Measurements from ENCODE around the gene TMPRSS11E.
"Not testable (repeated sequence)": the region's sequence is repeated elsewhere in the genome, so short reads cannot be mapped to it uniquely, and the experiment has no call there.

TMPRSS11E gene, protein sequence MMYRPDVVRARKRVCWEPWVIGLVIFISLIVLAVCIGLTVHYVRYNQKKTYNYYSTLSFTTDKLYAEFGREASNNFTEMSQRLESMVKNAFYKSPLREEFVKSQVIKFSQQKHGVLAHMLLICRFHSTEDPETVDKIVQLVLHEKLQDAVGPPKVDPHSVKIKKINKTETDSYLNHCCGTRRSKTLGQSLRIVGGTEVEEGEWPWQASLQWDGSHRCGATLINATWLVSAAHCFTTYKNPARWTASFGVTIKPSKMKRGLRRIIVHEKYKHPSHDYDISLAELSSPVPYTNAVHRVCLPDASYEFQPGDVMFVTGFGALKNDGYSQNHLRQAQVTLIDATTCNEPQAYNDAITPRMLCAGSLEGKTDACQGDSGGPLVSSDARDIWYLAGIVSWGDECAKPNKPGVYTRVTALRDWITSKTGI

DNA sequence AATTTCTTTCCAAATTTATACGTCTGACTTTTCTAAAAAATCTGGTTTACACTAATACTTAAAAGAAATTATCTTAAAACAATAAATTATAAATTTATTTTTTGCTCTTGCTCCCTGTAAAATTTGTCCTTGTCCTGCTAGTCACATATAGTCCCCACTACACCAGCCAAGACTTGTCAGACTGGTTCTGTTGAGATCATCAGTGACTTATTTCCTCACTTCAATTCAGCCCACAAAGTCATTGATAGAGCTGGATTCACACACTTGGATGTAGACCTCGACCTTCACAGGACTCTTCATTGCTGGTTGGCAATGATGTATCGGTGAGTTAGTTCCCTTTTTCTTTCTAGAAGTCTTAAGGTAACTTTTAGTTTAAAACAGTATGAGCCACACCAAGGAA lies at the start of gene TMPRSS11E:
TMPRSS11E (plus strand) TSS at position 263 of the 400 bp plus-strand sequence; CDS start at position 313, 50 bp downstream.
- DNase-seq (ENCODE audit: low read depth, low spot score), result no peak

GRCh38 chr4:68399306-68399705 lies 48.0 kb upstream of the TMPRSS11E start:
- no peak for DNase-seq (ENCODE audit: low read depth, low spot score)

GRCh38 chr4:68401231-68401630 lies 46.0 kb upstream of the TMPRSS11E start:
- no peak for DNase-seq (ENCODE audit: low read depth, low spot score)

GRCh38 chr4:68404153-68404552 lies 43.1 kb upstream of the TMPRSS11E start:
- no peak for DNase-seq (ENCODE audit: low read depth, low spot score)

DNA sequence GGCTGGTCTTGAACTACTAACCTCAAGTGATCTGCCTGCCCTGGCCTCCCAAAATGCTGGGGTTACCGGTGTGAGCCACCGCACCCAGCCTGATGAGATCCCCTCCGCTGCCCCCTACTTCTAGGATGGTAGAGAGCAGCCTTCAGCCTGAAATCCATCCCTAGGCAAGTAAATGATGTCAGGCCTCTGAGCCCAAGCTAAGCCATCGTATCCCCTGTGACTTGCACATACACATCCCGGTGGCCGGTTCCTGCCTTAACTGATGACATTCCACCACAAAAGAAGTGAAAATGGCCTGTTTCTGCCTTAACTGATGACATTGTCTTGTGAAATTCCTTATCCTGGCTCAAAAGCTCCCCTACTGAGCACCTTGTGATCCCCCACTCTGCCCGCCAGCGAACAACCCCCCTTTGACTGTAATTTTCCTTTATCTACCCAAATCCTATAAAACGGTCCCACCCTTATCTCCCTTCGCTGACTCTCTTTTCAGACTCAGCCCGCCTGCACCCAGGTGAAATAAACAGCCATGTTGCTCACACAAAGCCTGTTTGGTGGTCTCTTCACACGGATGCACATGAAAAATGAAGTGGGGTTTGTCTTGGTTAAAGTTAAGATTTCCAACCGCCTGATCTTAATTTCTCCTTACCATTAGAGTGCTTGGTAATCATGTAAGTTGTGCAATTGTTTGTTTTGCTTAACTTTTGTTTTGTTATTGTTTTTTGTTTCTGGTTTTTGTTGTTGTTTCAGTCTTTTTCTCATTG lies 41.4 kb upstream of the TMPRSS11E start:
- DNase-seq (ENCODE audit: low read depth, low spot score), result not testable (repeated sequence)

DNA sequence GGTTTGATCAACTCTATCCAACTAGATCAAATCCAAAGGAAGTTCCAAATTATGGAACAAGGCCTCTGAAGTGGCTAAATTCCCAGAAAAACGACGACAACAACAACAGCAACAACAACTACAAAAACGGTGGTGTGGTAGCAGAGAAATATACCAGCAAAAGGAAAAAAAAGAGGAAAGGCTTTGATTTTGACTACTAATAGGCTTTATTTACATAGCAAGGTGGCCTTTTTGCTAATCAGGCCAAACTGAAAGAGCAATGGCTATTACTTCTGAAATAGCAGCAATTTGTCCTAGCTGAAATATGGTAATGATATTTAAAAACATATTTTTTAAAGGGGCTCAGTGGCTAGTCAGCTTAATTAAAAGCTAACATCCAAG lies 40.8 kb upstream of the TMPRSS11E start:
- no peak for DNase-seq (ENCODE audit: low read depth, low spot score)

DNA sequence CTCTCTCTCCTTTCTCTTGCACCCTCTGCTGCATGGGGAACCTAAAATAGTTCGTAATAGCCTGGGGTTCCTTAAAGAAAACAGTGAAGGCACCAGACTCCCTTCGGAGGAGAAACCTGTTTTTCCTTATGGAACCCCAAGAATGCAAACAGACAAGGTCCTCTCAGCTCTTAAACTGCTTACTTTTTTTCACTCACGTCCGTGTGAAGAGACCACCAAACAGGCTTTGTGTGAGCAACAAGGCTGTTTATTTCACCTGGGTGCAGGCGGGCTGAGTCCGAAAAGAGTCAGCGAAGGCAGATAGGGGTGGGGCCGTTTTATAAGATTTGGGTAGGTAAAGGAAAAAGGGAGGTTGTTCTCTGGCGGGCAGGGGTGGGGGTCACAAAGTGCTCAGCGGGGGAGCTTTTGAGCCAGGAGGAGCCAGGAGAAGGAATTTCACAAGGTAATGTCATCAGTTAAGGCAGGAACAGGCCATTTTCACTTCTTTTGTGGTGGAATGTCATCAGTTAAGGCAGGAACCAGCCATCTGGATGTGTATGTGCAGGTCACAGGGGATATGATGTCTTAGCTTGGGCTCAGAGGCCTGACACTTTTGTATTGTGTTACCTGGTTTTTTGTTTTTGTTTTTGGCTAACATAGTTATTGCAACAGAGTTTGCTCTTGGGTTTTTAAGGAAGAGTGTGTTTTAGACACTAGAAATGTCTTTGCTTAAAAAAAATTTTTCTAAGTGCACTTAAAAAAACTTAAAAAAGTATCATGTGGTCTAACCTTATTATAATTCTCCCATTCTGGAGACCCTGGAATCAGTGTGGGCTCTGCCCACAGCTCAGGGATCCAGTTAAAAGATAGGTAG lies 40.0 kb upstream of the TMPRSS11E start:
- DNase-seq (ENCODE audit: low read depth, low spot score), result not testable (repeated sequence)

DNA sequence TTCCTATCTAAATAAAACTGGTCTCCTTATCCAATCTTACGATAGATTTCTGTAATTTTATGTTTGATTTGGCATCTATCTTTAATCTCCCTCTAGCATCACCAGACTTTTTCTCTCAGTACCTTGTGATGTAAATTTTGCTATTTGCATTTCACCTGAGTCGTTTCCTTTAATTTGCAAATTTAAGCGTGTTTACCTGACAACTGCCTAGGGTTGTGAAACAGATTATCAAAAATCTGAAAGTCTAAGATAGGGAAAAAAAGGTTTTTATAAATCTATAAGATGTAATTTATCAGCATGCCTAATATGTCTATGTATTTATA lies 39.4 kb upstream of the TMPRSS11E start:
- DNase-seq (ENCODE audit: low read depth, low spot score), result no peak

DNA sequence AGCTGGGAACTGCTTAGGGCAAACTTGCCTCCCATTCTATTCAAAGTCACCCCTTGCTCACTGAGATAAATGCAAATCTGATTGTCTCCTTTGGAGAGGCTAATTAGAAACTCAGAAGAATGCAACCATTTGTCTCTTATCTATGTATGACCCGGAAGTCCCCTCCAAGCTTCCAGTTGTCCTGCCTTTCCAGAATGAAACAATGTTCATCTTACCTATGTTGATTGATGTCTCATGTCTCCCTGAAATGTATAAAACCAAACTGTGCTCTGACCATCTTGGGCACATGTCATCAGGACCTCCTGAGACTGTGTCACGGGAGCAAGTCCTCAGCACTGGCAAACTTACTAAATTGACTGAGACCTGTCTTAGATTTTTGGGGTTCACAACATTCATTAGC lies 37.1 kb upstream of the TMPRSS11E start:
- DNase-seq (ENCODE audit: low read depth, low spot score), result no peak

- DNase-seq (ENCODE audit: low read depth, low spot score), result no peak
These were observed 36.6 kb upstream of the TMPRSS11E start for GRCh38 chr4:68410643-68411042.

- DNase-seq (ENCODE audit: low read depth, low spot score), result not testable (repeated sequence)
These were observed 35.2 kb upstream of the TMPRSS11E start for GRCh38 chr4:68412031-68412430.

DNA sequence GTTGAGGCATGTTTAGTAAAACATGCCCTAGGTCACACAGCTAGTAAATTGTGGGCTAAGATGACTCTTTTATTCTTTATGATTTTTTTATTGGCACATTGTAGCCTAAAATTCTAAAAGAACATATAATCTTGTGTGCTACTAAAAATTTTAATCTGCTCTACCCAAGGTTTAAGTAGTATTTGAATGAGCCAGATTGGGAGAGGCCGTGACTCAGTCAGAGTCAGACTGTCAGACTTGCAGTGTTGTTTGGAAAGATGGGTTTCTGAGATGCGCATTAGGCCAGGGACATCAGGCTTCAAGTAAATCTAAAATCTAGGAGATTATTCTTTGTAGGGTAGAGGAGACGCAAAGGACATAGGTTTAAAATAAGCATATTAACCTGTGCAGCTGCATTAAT lies 30.7 kb upstream of the TMPRSS11E start:
- DNase-seq (ENCODE audit: low read depth, low spot score), result no peak

DNA sequence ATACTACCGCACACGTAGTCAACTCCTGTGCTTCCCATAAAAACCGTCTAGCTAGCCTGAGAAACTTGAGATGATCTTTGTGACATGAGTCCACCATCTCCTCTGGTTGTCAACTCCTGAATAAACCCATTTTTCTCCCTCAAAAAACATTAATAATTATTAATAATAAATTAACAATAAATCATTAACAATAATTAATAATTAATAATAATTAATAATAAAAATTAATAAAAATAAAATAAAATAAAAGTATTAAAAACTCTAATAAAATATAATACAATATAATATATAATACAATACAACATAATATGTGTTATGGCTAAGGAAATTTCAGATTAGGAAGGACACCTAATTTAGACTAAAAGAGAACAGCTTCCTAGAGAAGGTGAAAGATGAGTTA lies 20.7 kb upstream of the TMPRSS11E start:
- no peak for DNase-seq (ENCODE audit: low read depth, low spot score)

DNA sequence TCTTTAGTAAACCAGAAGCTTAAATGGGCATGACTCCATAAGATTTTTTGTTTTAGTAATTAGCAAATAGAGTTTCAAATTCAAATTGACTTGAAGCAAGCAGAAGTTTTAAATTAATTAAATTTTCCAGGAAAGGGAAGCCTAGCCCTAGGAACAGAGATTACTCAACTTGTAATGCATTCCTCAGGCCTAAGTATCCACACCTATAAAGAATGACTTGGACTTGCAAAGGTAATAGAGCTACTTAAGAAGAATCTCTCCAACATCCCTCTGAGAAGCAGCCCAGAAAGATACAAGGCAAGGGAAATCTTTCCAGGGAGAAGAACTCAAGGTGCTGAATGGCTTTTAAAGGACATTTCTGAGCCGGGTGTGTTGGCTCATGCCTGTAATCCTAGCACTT lies 16.9 kb upstream of the TMPRSS11E start:
- no peak for DNase-seq (ENCODE audit: low read depth, low spot score)

- no peak for DNase-seq (ENCODE audit: low read depth, low spot score)
These were observed 14.9 kb upstream of the TMPRSS11E start for GRCh38 chr4:68432320-68432719.

DNA sequence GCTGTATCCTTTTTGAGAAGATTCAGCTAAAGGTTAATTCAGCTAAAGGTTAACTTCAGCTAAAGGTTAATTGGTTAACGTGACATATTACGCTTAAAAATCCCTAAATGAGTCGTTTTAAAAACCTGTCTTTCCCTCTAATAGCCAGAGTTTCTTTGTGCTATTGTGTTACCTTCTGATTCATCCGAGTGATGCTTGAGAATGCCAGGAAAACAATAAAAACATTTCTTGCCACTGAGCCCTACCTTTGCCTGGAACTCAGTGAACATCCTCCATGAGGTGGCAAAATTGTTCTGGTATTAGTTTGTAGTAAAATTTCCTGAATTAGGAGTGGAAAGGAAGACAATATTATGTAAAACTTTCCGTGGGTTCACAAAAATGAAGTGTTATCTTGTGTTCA lies 13.7 kb upstream of the TMPRSS11E start:
- no peak for DNase-seq (ENCODE audit: low read depth, low spot score)

DNA sequence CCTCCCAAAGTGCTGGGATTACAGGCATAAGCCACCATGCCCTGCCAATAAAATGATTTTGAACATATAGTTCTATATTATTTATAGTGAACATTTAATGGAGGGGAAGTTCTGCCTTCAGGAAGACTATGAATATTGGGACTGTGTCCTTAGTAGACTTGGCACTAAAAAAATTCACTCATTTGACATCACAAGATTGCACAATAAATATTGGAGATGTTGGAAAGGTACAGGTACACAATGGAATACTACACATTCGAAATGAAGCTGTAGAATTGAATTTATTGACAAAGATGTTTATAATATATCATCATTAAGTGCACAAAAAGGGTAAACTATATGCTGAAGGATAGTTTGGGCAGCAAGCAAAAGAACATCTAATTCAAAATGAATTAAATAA lies 13.0 kb upstream of the TMPRSS11E start:
- no peak for DNase-seq (ENCODE audit: low read depth, low spot score)

- no peak for DNase-seq (ENCODE audit: low read depth, low spot score)
These were observed 12.4 kb upstream of the TMPRSS11E start for GRCh38 chr4:68434836-68435235.

DNA sequence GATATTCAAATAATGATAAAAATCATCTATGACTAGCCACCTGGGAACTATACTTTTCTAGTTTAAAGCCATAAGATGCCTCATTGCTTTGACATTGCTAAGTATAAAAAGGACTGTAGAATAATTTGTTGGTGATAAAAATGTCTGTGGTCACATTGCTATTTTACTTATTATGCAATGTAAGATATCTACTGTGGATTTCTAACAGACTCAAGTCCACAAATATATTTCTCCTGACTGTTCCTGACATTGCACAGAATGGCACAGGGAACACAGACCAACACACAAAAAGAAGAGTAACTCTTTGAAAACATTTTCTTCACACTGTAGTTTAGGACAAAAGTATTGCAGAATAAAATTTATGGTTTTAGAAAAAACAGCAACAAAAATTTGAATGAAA lies 2.2 kb upstream of the TMPRSS11E start:
- no peak for DNase-seq (ENCODE audit: low read depth, low spot score)

GRCh38 chr4:68451246-68452211 lies 4.3 kb downstream of the TMPRSS11E start:
- DNase-seq (ENCODE audit: low read depth, low spot score), result no peak

DNA sequence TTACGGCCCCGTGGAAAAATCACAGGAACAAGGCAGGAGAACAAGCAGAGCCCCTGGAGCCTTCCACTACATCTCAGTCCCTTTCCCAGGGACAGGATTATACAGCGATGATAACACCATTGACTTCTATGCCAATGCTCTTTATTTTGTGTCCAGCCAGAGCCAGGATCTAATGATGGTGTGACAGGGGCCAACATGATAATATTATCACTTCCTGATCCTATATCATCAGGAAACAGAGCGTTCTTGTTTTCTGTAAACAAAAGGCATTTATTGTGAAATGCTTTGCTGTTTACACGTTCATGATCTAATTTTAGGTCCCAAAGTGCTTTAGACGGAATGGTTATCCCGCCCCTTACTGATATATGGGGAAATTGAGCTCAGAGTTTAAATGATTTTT lies 12.8 kb downstream of the TMPRSS11E start:
- DNase-seq (ENCODE audit: low read depth, low spot score), result no peak
